HCT116 (cell line): ENCODE measurements around the gene PARVA. TPM values are rescaled to one million over a fixed set of nuclear protein-coding genes. Genes with fewer than 3 reads are reported as not detected.

Experiments
- ATAC-seq: fragments of 200-7000 bp; cut with Tn5 transposase; 2 replicates; pipeline ENCODE4 v1.9.1; 2020; ENCODE audit warnings: mild to moderate bottlenecking, moderate library complexity
- BruUV-seq: library from RNA; stranded (reverse); fragments of 400-500 nt; replicated peaks from 2 replicates; lab custom pipeline; 2021; lab: Mats Ljungman, UMichigan
- CTCF ChIA-PET: fragments of 300-600 bp; sonication (Branson Sonifier 250); formaldehyde crosslinking; loops from one replicate; lab custom pipeline; 2021; ENCODE audit warnings: antibody characterized with exemption; lab: Charles Lee
- POLR2A ChIA-PET: fragments of 300-600, 350-600 bp; sonication (Branson Sonifier 250); formaldehyde crosslinking; loops from one replicate; lab custom pipeline; 2021; ENCODE audit warnings: antibody characterized with exemption; lab: Charles Lee
- RAD21 ChIA-PET, 2 experiments: fragments of 300-600 bp; sonication (Branson Sonifier 250); formaldehyde crosslinking; loops; one replicate each; lab custom pipeline; 2023; ENCODE audit warnings: low total read pairs in 2 of 2; ENCODE audit not compliant: uncharacterized antibody in 2 of 2, unreplicated experiment in 2 of 2, low non-redundant PET in 1 of 2; lab: Charles Lee
- DNase-seq: peaks from one replicate; pipeline ENCODE4 v3.0.0-alpha.2; 2010; ENCODE audit warnings: low read depth, low spot score
- H2AFZ ChIP-seq: fragments of 200-600 bp; shearing (Covaris generic), sonication (generic); 2 replicates; pipeline ENCODE4 v1.6.1; 2017; ENCODE audit warnings: low read depth, mixed run types, mixed read lengths, antibody characterized with exemption, low read length; ENCODE audit not compliant: poor library complexity, severe bottlenecking
- H3K27ac ChIP-seq: 2 replicates; pipeline ENCODE4 v1.5.1; 2012; ENCODE audit warnings: low read depth, low read length
- H3K27me3 ChIP-seq: fragments of 200-600 bp; sonication (generic); 2 replicates; pipeline ENCODE4 v1.6.1; 2016; ENCODE audit warnings: mixed run types, low read length, mixed read lengths; ENCODE audit not compliant: insufficient read depth
- H3K36me3 ChIP-seq, 2 experiments: fragments of 200-500 bp in 1 of 2; fragments of 200-600 bp in 1 of 2; sonication (Bioruptor generic) in 1 of 2; sonication (generic) in 1 of 2; 2 replicates each; pipeline versions ENCODE4 v1.5.1 to v1.6.1; 2014 to 2016; ENCODE audit warnings: low read length in 2 of 2, inconsistent platforms in 1 of 2, mixed read lengths in 1 of 2, mixed run types in 1 of 2; ENCODE audit not compliant: insufficient read depth in 2 of 2, control insufficient read depth in 1 of 2
- H3K4me1 ChIP-seq, 2 experiments: fragments of 200-600 bp in 1 of 2; sonication (generic) in 1 of 2; 2 replicates each; pipeline versions ENCODE4 v1.5.1 to v1.6.1; 2012 to 2017; ENCODE audit warnings: low read length in 2 of 2, inconsistent platforms in 1 of 2, mild to moderate bottlenecking in 1 of 2, mixed read lengths in 1 of 2, mixed run types in 1 of 2, moderate library complexity in 1 of 2; ENCODE audit not compliant: insufficient read depth in 2 of 2, control insufficient read depth in 1 of 2
- H3K4me2 ChIP-seq: fragments of 200-600 bp; sonication (generic); 2 replicates; pipeline ENCODE4 v1.6.1; 2017; ENCODE audit warnings: mixed run types, low read length, mixed read lengths
- H3K4me3 ChIP-seq, 2 experiments: fragments of 200-600 bp in 1 of 2; sonication (generic) in 1 of 2; replicated peaks in 1 of 2; 2 replicates each; pipeline ENCODE4 v1.5.1; 2011 to 2016; ENCODE audit warnings: low read length in 2 of 2, control low read depth in 1 of 2, low read depth in 1 of 2, mild to moderate bottlenecking in 1 of 2, mixed read lengths in 1 of 2, mixed run types in 1 of 2
- H3K79me2 ChIP-seq: fragments of 200-600 bp; sonication (generic); 2 replicates; pipeline ENCODE4 v1.6.1; 2017; ENCODE audit warnings: mild to moderate bottlenecking, mixed run types, low read length, moderate library complexity, mixed read lengths; ENCODE audit not compliant: insufficient read depth
- H3K9ac ChIP-seq: fragments of 200-600 bp; sonication (generic); 2 replicates; pipeline ENCODE4 v1.6.1; 2016; ENCODE audit warnings: low read length, mixed read lengths
- H3K9me2 ChIP-seq: fragments of 200-600 bp; sonication (generic), shearing (Covaris generic); 2 replicates; pipeline ENCODE4 v1.6.1; 2017; ENCODE audit warnings: mixed run types, mild to moderate bottlenecking, moderate library complexity; ENCODE audit not compliant: insufficient read depth
- H3K9me3 ChIP-seq, 2 experiments: fragments of 200-500 bp in 1 of 2; fragments of 200-600 bp in 1 of 2; sonication (Bioruptor generic) in 1 of 2; sonication (generic) in 1 of 2; 2 replicates each; pipeline ENCODE4 v1.6.1; 2014 to 2017; ENCODE audit warnings: low read length in 2 of 2, mixed read lengths in 2 of 2, inconsistent platforms in 1 of 2, low read depth in 1 of 2, mild to moderate bottlenecking in 1 of 2, mixed run types in 1 of 2, moderate library complexity in 1 of 2; ENCODE audit not compliant: control insufficient read depth in 1 of 2, insufficient read depth in 1 of 2
- H4K20me1 ChIP-seq: fragments of 200-600 bp; sonication (generic), shearing (Covaris generic); 2 replicates; pipeline ENCODE4 v1.6.1; 2017; ENCODE audit warnings: mixed run types, mild to moderate bottlenecking, moderate library complexity; ENCODE audit not compliant: insufficient read depth
- CBX3 ChIP-seq: IDR thresholded peaks from 2 replicates; pipeline ENCODE4 v1.6.1; 2012; ENCODE audit warnings: low read depth
- CEBPB ChIP-seq: IDR thresholded peaks from 2 replicates; pipeline ENCODE4 v1.6.1; 2012; ENCODE audit warnings: low read depth
- ELF1 ChIP-seq: IDR thresholded peaks from 2 replicates; pipeline ENCODE4 v1.6.1; 2012; ENCODE audit warnings: low read depth, borderline replicate concordance
- EZH2 ChIP-seq: fragments of 200-600 bp; sonication (generic); IDR thresholded peaks from 2 replicates; pipeline ENCODE4 v1.6.1; 2017; ENCODE audit warnings: antibody characterized with exemption, mixed run types
- FOSL1 ChIP-seq: IDR thresholded peaks from 2 replicates; pipeline ENCODE4 v1.6.1; 2012; ENCODE audit warnings: low read depth
- JUND ChIP-seq: IDR thresholded peaks from 2 replicates; pipeline ENCODE4 v1.6.1; 2012
- POLR2A ChIP-seq: IDR thresholded peaks from 2 replicates; pipeline ENCODE4 v1.7.0; 2011; ENCODE audit warnings: borderline replicate concordance; ENCODE audit not compliant: insufficient read depth, insufficient read length; ENCODE audit errors: extremely low read depth
- POLR2AphosphoS5 ChIP-seq: IDR thresholded peaks from 2 replicates; pipeline ENCODE4 v1.6.1; 2011; ENCODE audit warnings: mild to moderate bottlenecking, low read depth, low read length, moderate library complexity
- RAD21 ChIP-seq: IDR thresholded peaks from 2 replicates; pipeline ENCODE4 v1.6.1; 2012; ENCODE audit warnings: low read depth, mild to moderate bottlenecking
- SIN3A ChIP-seq: IDR thresholded peaks from 2 replicates; pipeline ENCODE4 v1.6.1; 2012; ENCODE audit warnings: low read depth
- SRF ChIP-seq: IDR thresholded peaks from 2 replicates; pipeline ENCODE4 v1.6.1; 2012; ENCODE audit warnings: low read depth
- TCF7L2 ChIP-seq: IDR thresholded peaks from 2 replicates; pipeline ENCODE4 v1.7.0; 2011; ENCODE audit warnings: borderline replicate concordance, inconsistent platforms; ENCODE audit not compliant: insufficient read depth, insufficient read length; ENCODE audit errors: extremely low read depth
- YY1 ChIP-seq: IDR thresholded peaks from 2 replicates; pipeline ENCODE4 v1.6.1; 2011; ENCODE audit warnings: low read length, low read depth, moderate library complexity, mild to moderate bottlenecking; ENCODE audit not compliant: insufficient replicate concordance; ENCODE audit errors: extremely low read depth
- ZFX ChIP-seq: fragments of 450-650 bp; IDR thresholded peaks from 2 replicates; pipeline ENCODE4 v1.6.1; 2017
- ZNF274 ChIP-seq: fragments of 200-500 bp; sonication (Bioruptor generic); IDR thresholded peaks from 2 replicates; pipeline ENCODE4 v1.6.1; 2014; ENCODE audit warnings: mild to moderate bottlenecking, low read depth, low read length, inconsistent platforms
- intact Hi-C: fragments of 100-400 bp; cut with micrococcal nuclease; formaldehyde crosslinking; loops from 2 replicates; pipeline ENCODE4 v1.10.0; 2022
- total RNA-seq: library from RNA; stranded (reverse); gene quantifications from one replicate; pipeline ENCODE4 v1.2.1, GENCODE V29; 2021; ENCODE audit not compliant: unreplicated experiment
- TF ChIP-seq, protein P1 (sequence below), 3 experiments: fragments of 200-600 bp in 1 of 3; sonication (generic) in 1 of 3; IDR thresholded peaks in 2 of 3; conservative IDR thresholded peaks in 1 of 3; 2 replicates each; pipeline ENCODE4 v1.5.1; 2012 to 2017; ENCODE audit warnings: low read depth in 2 of 3, low read length in 2 of 3, antibody characterized with exemption in 1 of 3, borderline replicate concordance in 1 of 3, control low read depth in 1 of 3, mild to moderate bottlenecking in 1 of 3, mixed read lengths in 1 of 3, mixed run types in 1 of 3, moderate library complexity in 1 of 3; ENCODE audit not compliant: insufficient read depth in 1 of 3
- TF ChIP-seq, protein P2 (sequence below): IDR thresholded peaks from 2 replicates; pipeline ENCODE4 v1.6.1; 2011; ENCODE audit warnings: mild to moderate bottlenecking, low read length, moderate library complexity; ENCODE audit not compliant: insufficient replicate concordance; ENCODE audit errors: extremely low read depth
- TF ChIP-seq, protein P3 (sequence below): IDR thresholded peaks from 2 replicates; pipeline ENCODE4 v1.6.1; 2012
- TF ChIP-seq, protein P4 (sequence below): IDR thresholded peaks from 2 replicates; pipeline ENCODE4 v1.6.1; 2012
- TF ChIP-seq, protein P5 (sequence below): IDR thresholded peaks from 2 replicates; pipeline ENCODE4 v1.6.1; 2012; ENCODE audit warnings: low read depth

The PARVA gene
- total RNA-seq, 1 experiment from 2014 or later = 18.4 TPM

DNA sequence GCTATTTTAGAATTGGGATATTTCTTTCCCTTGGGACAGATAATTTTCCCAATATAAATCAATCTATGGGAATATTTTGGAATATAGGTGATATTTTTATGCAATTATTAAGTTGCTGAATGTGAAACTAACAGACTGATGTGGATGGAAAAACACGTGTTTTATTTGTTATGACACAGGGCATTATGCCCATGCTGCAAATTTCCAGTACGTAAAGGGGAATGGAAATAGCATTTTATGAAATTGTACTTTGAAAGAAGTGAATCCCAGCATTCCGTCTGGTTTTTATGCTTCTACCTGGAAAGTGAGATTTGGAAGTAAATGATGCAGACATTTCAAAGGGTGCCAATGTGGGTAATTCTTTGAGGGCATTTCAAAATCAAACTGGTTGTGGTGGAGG, 142.7 kb downstream of the PARVA start:
- no peaks in the 10 kb centered on the region for H3K4me1 ChIP-seq
- H3K27me3 ChIP-seq = no peaks in the 10 kb centered on the region
- POLR2A ChIA-PET = no interaction called here
- CTCF ChIA-PET = no interaction called here
- H3K27ac ChIP-seq = no peak overlapping the region
- H4K20me1 ChIP-seq = no peaks in the 10 kb centered on the region
- no peak for TF ChIP-seq CBX3
- TF ChIP-seq, protein P1, sequence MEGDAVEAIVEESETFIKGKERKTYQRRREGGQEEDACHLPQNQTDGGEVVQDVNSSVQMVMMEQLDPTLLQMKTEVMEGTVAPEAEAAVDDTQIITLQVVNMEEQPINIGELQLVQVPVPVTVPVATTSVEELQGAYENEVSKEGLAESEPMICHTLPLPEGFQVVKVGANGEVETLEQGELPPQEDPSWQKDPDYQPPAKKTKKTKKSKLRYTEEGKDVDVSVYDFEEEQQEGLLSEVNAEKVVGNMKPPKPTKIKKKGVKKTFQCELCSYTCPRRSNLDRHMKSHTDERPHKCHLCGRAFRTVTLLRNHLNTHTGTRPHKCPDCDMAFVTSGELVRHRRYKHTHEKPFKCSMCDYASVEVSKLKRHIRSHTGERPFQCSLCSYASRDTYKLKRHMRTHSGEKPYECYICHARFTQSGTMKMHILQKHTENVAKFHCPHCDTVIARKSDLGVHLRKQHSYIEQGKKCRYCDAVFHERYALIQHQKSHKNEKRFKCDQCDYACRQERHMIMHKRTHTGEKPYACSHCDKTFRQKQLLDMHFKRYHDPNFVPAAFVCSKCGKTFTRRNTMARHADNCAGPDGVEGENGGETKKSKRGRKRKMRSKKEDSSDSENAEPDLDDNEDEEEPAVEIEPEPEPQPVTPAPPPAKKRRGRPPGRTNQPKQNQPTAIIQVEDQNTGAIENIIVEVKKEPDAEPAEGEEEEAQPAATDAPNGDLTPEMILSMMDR (IDR thresholded peaks at IDR 0.05 in 2 of 3, conservative IDR thresholded peaks at IDR 0.05 in 1 of 3; ENCODE audit: borderline replicate concordance in 1 of 3, insufficient read depth in 1 of 3, low read depth in 2 of 3, low read length in 2 of 3) = no peak
- no peak for TF ChIP-seq ZFX
- TF ChIP-seq, protein P2, sequence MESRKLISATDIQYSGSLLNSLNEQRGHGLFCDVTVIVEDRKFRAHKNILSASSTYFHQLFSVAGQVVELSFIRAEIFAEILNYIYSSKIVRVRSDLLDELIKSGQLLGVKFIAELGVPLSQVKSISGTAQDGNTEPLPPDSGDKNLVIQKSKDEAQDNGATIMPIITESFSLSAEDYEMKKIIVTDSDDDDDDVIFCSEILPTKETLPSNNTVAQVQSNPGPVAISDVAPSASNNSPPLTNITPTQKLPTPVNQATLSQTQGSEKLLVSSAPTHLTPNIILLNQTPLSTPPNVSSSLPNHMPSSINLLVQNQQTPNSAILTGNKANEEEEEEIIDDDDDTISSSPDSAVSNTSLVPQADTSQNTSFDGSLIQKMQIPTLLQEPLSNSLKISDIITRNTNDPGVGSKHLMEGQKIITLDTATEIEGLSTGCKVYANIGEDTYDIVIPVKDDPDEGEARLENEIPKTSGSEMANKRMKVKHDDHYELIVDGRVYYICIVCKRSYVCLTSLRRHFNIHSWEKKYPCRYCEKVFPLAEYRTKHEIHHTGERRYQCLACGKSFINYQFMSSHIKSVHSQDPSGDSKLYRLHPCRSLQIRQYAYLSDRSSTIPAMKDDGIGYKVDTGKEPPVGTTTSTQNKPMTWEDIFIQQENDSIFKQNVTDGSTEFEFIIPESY = no peak
- no peak for TF ChIP-seq YY1
- no peak for TF ChIP-seq SIN3A
- TF ChIP-seq FOSL1 = no peak
- no peak for TF ChIP-seq EZH2
- TF ChIP-seq POLR2AphosphoS5 = no peak
- TF ChIP-seq, protein P3, sequence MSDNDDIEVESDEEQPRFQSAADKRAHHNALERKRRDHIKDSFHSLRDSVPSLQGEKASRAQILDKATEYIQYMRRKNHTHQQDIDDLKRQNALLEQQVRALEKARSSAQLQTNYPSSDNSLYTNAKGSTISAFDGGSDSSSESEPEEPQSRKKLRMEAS = no peak
- TF ChIP-seq SRF = no peak
- no peak for TF ChIP-seq CEBPB
- TF ChIP-seq, protein P4, sequence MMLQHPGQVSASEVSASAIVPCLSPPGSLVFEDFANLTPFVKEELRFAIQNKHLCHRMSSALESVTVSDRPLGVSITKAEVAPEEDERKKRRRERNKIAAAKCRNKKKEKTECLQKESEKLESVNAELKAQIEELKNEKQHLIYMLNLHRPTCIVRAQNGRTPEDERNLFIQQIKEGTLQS = no peak
- TF ChIP-seq JUND = no peak
- TF ChIP-seq ZNF274 = no peak
- TF ChIP-seq TCF7L2 = no peak
- TF ChIP-seq ELF1 = no peak
- TF ChIP-seq, protein P5, sequence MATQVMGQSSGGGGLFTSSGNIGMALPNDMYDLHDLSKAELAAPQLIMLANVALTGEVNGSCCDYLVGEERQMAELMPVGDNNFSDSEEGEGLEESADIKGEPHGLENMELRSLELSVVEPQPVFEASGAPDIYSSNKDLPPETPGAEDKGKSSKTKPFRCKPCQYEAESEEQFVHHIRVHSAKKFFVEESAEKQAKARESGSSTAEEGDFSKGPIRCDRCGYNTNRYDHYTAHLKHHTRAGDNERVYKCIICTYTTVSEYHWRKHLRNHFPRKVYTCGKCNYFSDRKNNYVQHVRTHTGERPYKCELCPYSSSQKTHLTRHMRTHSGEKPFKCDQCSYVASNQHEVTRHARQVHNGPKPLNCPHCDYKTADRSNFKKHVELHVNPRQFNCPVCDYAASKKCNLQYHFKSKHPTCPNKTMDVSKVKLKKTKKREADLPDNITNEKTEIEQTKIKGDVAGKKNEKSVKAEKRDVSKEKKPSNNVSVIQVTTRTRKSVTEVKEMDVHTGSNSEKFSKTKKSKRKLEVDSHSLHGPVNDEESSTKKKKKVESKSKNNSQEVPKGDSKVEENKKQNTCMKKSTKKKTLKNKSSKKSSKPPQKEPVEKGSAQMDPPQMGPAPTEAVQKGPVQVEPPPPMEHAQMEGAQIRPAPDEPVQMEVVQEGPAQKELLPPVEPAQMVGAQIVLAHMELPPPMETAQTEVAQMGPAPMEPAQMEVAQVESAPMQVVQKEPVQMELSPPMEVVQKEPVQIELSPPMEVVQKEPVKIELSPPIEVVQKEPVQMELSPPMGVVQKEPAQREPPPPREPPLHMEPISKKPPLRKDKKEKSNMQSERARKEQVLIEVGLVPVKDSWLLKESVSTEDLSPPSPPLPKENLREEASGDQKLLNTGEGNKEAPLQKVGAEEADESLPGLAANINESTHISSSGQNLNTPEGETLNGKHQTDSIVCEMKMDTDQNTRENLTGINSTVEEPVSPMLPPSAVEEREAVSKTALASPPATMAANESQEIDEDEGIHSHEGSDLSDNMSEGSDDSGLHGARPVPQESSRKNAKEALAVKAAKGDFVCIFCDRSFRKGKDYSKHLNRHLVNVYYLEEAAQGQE = no peak
- TF ChIP-seq RAD21 = no peak
- TF ChIP-seq POLR2A = no peak
- no peak for DNase-seq
- no peak overlapping the region for H3K4me3 ChIP-seq
- H3K9ac ChIP-seq = no peak overlapping the region
- H3K79me2 ChIP-seq = no peaks in the 10 kb centered on the region
- ATAC-seq = no peak
- H3K36me3 ChIP-seq = no peaks in the 10 kb centered on the region
- RAD21 ChIA-PET = no interaction called here
- H3K9me2 ChIP-seq = no peaks in the 10 kb centered on the region
- H3K4me2 ChIP-seq = no peak overlapping the region
- no TSS peak for BruUV-seq
- no peak overlapping the region for H2AFZ ChIP-seq
- intact Hi-C loops = no loop called here
- H3K9me3 ChIP-seq = no peaks in the 10 kb centered on the region
